GM23338 (cell line): ENCODE data around the gene SOS1.
A peak's percentile ranks its signal among the peaks of the same experiment; 100 is the strongest.

Source experiments
- CTCF ChIP-seq, 2 experiments: fragments of 200-600 bp in 1 of 2; sonication (generic) in 1 of 2; conservative IDR thresholded peaks; 2 replicates each; pipeline versions ENCODE4 v1.5.1 to v1.6.1; 2016 to 2017; ENCODE audit warnings: antibody characterized with exemption in 2 of 2, low read depth in 2 of 2, mild to moderate bottlenecking in 2 of 2, moderate library complexity in 1 of 2
- EZH2phosphoT487 ChIP-seq: fragments of 200-600 bp; sonication (generic); IDR thresholded peaks from one replicate; pipeline ENCODE4 v1.8.1; 2018; ENCODE audit warnings: antibody characterized with exemption; ENCODE audit not compliant: unreplicated experiment
- STAT1 ChIP-seq: IDR thresholded peaks from one replicate; pipeline ENCODE4 v1.6.1; 2016; ENCODE audit warnings: antibody characterized with exemption; ENCODE audit not compliant: unreplicated experiment
- TF ChIP-seq, protein P1 (sequence below): IDR thresholded peaks from 2 replicates; pipeline ENCODE4 v1.6.1; 2016; ENCODE audit warnings: antibody characterized with exemption

DNA sequence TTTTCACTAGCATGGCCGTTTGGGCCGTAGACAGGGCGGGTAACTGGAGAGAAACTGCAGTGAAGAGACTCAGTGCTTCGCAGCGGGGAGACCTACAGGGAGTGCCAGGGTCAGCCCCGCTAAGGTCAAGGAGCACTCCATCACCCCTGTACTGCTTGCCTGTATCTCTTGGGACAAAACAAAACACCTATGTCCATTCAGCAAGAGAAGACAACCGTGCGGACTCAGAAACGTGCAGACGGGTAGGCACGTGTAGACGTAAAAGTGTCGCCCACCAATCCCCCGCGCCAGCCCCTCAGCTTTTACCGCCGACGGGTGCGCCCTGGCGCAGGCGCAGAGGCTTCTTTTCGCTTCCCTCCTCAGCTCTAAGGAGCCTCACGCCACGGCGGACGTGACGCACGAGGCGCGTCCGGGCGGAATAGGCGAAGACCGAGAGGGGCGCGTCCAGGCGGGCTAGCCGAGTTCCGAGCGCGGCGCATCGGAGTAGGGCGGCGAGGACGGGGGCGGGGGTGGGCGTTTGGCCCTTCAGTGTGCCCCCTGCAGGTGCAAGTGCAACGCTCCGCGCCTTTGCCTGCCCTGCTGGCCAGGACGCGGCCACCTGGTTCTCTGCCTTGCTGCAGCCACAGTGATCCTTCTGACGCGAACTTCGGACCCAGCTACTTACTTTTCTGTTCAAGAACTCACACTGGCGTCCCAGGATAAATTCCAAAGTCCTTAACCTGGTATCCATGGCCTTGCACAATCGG, 3.3 kb upstream of the SOS1 start:
- TF ChIP-seq CTCF (conservative IDR thresholded peaks at IDR 0.05; ENCODE audit: low read depth in 2 of 2) (peak; percentile 51 to 77), STAT1 (no peak), EZH2phosphoT487 (no peak)
- TF ChIP-seq, protein P1, sequence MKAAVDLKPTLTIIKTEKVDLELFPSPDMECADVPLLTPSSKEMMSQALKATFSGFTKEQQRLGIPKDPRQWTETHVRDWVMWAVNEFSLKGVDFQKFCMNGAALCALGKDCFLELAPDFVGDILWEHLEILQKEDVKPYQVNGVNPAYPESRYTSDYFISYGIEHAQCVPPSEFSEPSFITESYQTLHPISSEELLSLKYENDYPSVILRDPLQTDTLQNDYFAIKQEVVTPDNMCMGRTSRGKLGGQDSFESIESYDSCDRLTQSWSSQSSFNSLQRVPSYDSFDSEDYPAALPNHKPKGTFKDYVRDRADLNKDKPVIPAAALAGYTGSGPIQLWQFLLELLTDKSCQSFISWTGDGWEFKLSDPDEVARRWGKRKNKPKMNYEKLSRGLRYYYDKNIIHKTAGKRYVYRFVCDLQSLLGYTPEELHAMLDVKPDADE, result peak; percentile 95
